Suprapubic skin (tissue), 4 donors: ENCODE data around the gene CCDC33.

ENCODE experiments used
- CTCF ChIP-seq, 2 donors: fragments of 200-600 bp in 1 of 2; fragments of 450-650 bp in 1 of 2; sonication (generic) in 1 of 2; IDR thresholded peaks; one replicate each; pipeline ENCODE4 v1.5.1; 2016 to 2019; ENCODE audit warnings: antibody characterized with exemption in 2 of 2, mild to moderate bottlenecking in 1 of 2, moderate library complexity in 1 of 2
- POLR2A ChIP-seq, 2 donors: fragments of 450-650 bp; IDR thresholded peaks; one replicate each; pipeline ENCODE4 v1.6.1; 2017; ENCODE audit warnings: antibody characterized with exemption in 2 of 2, mild to moderate bottlenecking in 2 of 2, moderate library complexity in 2 of 2
- POLR2AphosphoS5 ChIP-seq, 3 donors: sonication (generic); formaldehyde crosslinking; IDR thresholded peaks; one replicate each; pipeline ENCODE4 v1.6.1; 2017; ENCODE audit warnings: antibody characterized with exemption in 3 of 3

- TF ChIP-seq CTCF (IDR thresholded peaks at IDR 0.05), result no peak
- TF ChIP-seq POLR2A (IDR thresholded peaks at IDR 0.05), result no peak
- no peak for TF ChIP-seq POLR2AphosphoS5 (IDR thresholded peaks at IDR 0.05)
These were observed 142.7 kb downstream of the CCDC33 start for GRCh38 chr15:74378848-74379247.
